ENCODE measurements around the gene ATOH8.
A peak's percentile ranks its signal among the peaks of the same experiment; 100 is the strongest.

Gene ATOH8

GRCh38 chr2:85737961-85738360, 15.8 kb upstream of the ATOH8 start:
- DNase-seq, result no peak

- DNase-seq, result no peak
These were observed 13.6 kb upstream of the ATOH8 start for GRCh38 chr2:85740193-85740592.

GRCh38 chr2:85741211-85741832, 12.5 kb upstream of the ATOH8 start:
- DNase-seq, result no peak

GRCh38 chr2:85741833-85742455, 11.8 kb upstream of the ATOH8 start:
- DNase-seq, result no peak

- DNase-seq, result no peak
These were observed 10.3 kb upstream of the ATOH8 start for GRCh38 chr2:85743304-85743978.

- no peak for DNase-seq
These were observed 9.7 kb upstream of the ATOH8 start for GRCh38 chr2:85744055-85744454.

- no peak for DNase-seq
These were observed 8.8 kb upstream of the ATOH8 start for GRCh38 chr2:85744741-85745601.

GRCh38 chr2:85745619-85746018, 8.2 kb upstream of the ATOH8 start:
- no peak for DNase-seq

- DNase-seq, result no peak
These were observed 7.3 kb upstream of the ATOH8 start for GRCh38 chr2:85746321-85747004.

GRCh38 chr2:85747441-85747840, 6.3 kb upstream of the ATOH8 start:
- DNase-seq, result no peak

- no peak for DNase-seq
These were observed 5.6 kb upstream of the ATOH8 start for GRCh38 chr2:85748039-85748734.

- no peak for DNase-seq
These were observed 4.6 kb upstream of the ATOH8 start for GRCh38 chr2:85748985-85749875.

GRCh38 chr2:85750587-85751575, 2.9 kb upstream of the ATOH8 start:
- peak; percentile 54 for DNase-seq

- DNase-seq, result no peak
These were observed 2.2 kb upstream of the ATOH8 start for GRCh38 chr2:85751627-85752026.

GRCh38 chr2:85753035-85753524, 711 bp upstream of the ATOH8 start:
- DNase-seq, result no peak

GRCh38 chr2:85754313-85755095, 713 bp downstream of the ATOH8 start:
- peak; percentile 15 for DNase-seq

GRCh38 chr2:85755122-85756027, 1.6 kb downstream of the ATOH8 start:
- no peak for DNase-seq

GRCh38 chr2:85756195-85756594, 2.4 kb downstream of the ATOH8 start:
- DNase-seq, result no peak
